Spleen (tissue), 11 donors: ENCODE data around the gene WDR86. TPM values are rescaled to one million over a fixed set of nuclear protein-coding genes. Genes with fewer than 3 reads are reported as not detected.

Experiments used
- DNase-seq: peaks from one replicate; pipeline ENCODE4 v3.0.0-alpha.2; 2020
- H3K27ac ChIP-seq, 8 donors: fragments of 200-600 bp; sonication (generic) in 7 of 8; 1 replicate in 4 of 8; 2 replicates in 4 of 8; pipeline versions ENCODE4 v1.5.0 to v1.8.0; 2016 to 2021; ENCODE audit warnings: inconsistent platforms in 4 of 8, mild to moderate bottlenecking in 4 of 8, moderate library complexity in 1 of 8
- H3K27me3 ChIP-seq, 7 donors: fragments of 200-600 bp; sonication (generic) in 6 of 7; replicated peaks in 1 of 7; 1 replicate in 4 of 7; 2 replicates in 3 of 7; pipeline versions ENCODE4 v1.5.0 to v1.8.0; 2016 to 2021; ENCODE audit warnings: inconsistent platforms in 3 of 7, mild to moderate bottlenecking in 1 of 7
- H3K36me3 ChIP-seq, 6 donors: fragments of 200-600 bp; sonication (generic) in 5 of 6; 1 replicate in 4 of 6; 2 replicates in 2 of 6; pipeline versions ENCODE4 v1.5.0 to v1.8.0; 2016 to 2021; ENCODE audit warnings: inconsistent platforms in 2 of 6
- H3K4me1 ChIP-seq, 6 donors: fragments of 200-600 bp; sonication (generic) in 5 of 6; 1 replicate in 3 of 6; 2 replicates in 3 of 6; pipeline versions ENCODE4 v1.5.0 to v1.8.0; 2016 to 2021; ENCODE audit warnings: inconsistent platforms in 3 of 6
- H3K4me3 ChIP-seq, 8 donors: fragments of 200-600 bp; sonication (generic) in 7 of 8; 1 replicate in 4 of 8; 2 replicates in 4 of 8; pipeline versions ENCODE4 v1.5.0 to v1.8.0; 2016 to 2021; ENCODE audit warnings: inconsistent platforms in 4 of 8, mild to moderate bottlenecking in 4 of 8, moderate library complexity in 2 of 8
- H3K9me3 ChIP-seq, 8 donors: fragments of 200-600 bp; sonication (generic) in 7 of 8; 1 replicate in 4 of 8; 2 replicates in 4 of 8; pipeline versions ENCODE4 v1.5.0 to v1.8.0; 2016 to 2021; ENCODE audit warnings: inconsistent platforms in 4 of 8
- CTCF ChIP-seq, 11 experiments: fragments of 200-600 bp in 7 of 11; fragments of 450-650 bp in 4 of 11; sonication (generic) in 4 of 11; IDR thresholded peaks in 8 of 11; conservative IDR thresholded peaks in 3 of 11; 1 replicate in 7 of 11; 2 replicates in 4 of 11; pipeline versions ENCODE4 v1.4.0 to v1.8.0; 2016 to 2021; ENCODE audit warnings: antibody characterized with exemption in 11 of 11, inconsistent platforms in 4 of 11, mild to moderate bottlenecking in 1 of 11
- POLR2A ChIP-seq, 3 donors: fragments of 450-650 bp; IDR thresholded peaks; one replicate each; pipeline ENCODE4 v1.5.1; 2017; ENCODE audit warnings: antibody characterized with exemption in 3 of 3, mild to moderate bottlenecking in 1 of 3
- POLR2AphosphoS5 ChIP-seq, 3 donors: sonication (generic); formaldehyde crosslinking; IDR thresholded peaks; one replicate each; pipeline ENCODE4 v1.5.1; 2017; ENCODE audit warnings: antibody characterized with exemption in 3 of 3
- WGBS, 5 donors: extraction: QIAGEN DNeasy Blood & Tissue Kit in 3 of 5; methylation state at CpG; one replicate each; pipeline versions ENCODE4 v1.1.5 to v1.1.7; 2013 to 2018; 5-methylcytosine and 5-hydroxymethylcytosine counted together
- intact Hi-C: fragments of 100-400 bp; cut with DNase I; formaldehyde crosslinking; loops from one replicate; pipeline ENCODE4 v1.15.0; 2023; ENCODE audit warnings: low total_unique reads
- polyA plus RNA-seq, 3 donors: library from polyadenylated mRNA; stranded (reverse); fragments of 200-250 nt; gene quantifications; one replicate each; pipeline ENCODE4 v1.2.1, GENCODE V29; 2013
- total RNA-seq, 7 donors: library from RNA; depleted of rRNA in 3 of 7; stranded (reverse); fragments of >200 nt in 3 of 7; fragmentation: NEBNext Ultra II Directional in 4 of 7; extraction: Animal tissue kit (Norgen Biotek cat#: 25700) in 4 of 7; gene quantifications; one replicate each; pipeline versions ENCODE4 v1.1.0 to v1.2.1, GENCODE V29; 2016 to 2021
- donor health status: healthy with polysubstance abuse.
- donor health status: DM: no; HTN: no; CAD: no; lungs with moderate emphysema.
- donor health status: DM: no; HTN: no; CAD: no.
- donor health status: Bipolar disorder and iron deficiency.
- donor health status: healthy.
- donor health status: DM: no; HTN: no; CAD: no.
- donor health status: DM: yes; HTN: yes; CAD: no.

Gene WDR86
- total and polyA plus RNA-seq, 10 donors: 2.8 to 71.9 (median 49.2) TPM

- Histone ChIP-seq H3K4me1 (peaks cover 0 to 45% (median 16%) of the 10 kb centered on the region in 6 donors), H3K36me3 (peaks cover 0 to 3% (median 0%) of the 10 kb centered on the region in 6 donors), H3K27ac (no peak overlapping the region), H3K9me3 (no peaks in the 10 kb centered on the region), H3K27me3 (peaks cover 0 to 25% (median 0%) of the 10 kb centered on the region in 7 donors), H3K4me3 (no peak overlapping the region)
- peak; percentile 54 for DNase-seq
- TF ChIP-seq POLR2A (IDR thresholded peaks at IDR 0.05) (no peak), POLR2AphosphoS5 (IDR thresholded peaks at IDR 0.05) (no peak), CTCF (IDR thresholded peaks at IDR 0.05 in 8 of 11, conservative IDR thresholded peaks at IDR 0.05 in 3 of 11) (no peak)
- intact Hi-C loops: no loop called here
- WGBS, 5 donors: 85 to 94% (median 91%) methylated on average over 8 of the region's 8 CpGs
Measured at GRCh38 chr7:151388007-151388297, 21.9 kb downstream of the WDR86 start.

GRCh38 chr7:151387161-151388006 lies 22.5 kb downstream of the WDR86 start:
- intact Hi-C loops: no loop called here
- Histone ChIP-seq H3K4me3 (no peak overlapping the region), H3K27ac (peak overlapping the region in 6 of 8 donors; percentile 9 to 68 (median 54)), H3K4me1 (peaks cover under 1 to 49% (median 19%) of the 10 kb centered on the region in 6 donors), H3K9me3 (no peaks in the 10 kb centered on the region), H3K36me3 (peaks cover 0 to 3% (median 0%) of the 10 kb centered on the region in 6 donors), H3K27me3 (peaks cover 0 to 30% (median 4%) of the 10 kb centered on the region in 7 donors)
- 84 to 87% (median 85%) methylated on average over 6 to 24 of the region's 24 CpGs for WGBS, 5 donors
- peak; percentile 72 for DNase-seq
- TF ChIP-seq CTCF (IDR thresholded peaks at IDR 0.05 in 8 of 11, conservative IDR thresholded peaks at IDR 0.05 in 3 of 11) (no peak), POLR2AphosphoS5 (IDR thresholded peaks at IDR 0.05) (peak in 1 of 3 donors; percentile 18)

GRCh38 chr7:151386301-151387160 lies 23.3 kb downstream of the WDR86 start:
- Histone ChIP-seq H3K27me3 (peaks cover 0 to 39% (median 12%) of the 10 kb centered on the region in 7 donors), H3K4me3 (no peak overlapping the region), H3K36me3 (peaks cover 0 to 3% (median 0%) of the 10 kb centered on the region in 6 donors), H3K4me1 (peaks cover 8 to 58% (median 27%) of the 10 kb centered on the region in 6 donors), H3K27ac (peak overlapping the region in 6 of 8 donors; percentile 9 to 68 (median 54)), H3K9me3 (no peaks in the 10 kb centered on the region)
- WGBS, 5 donors: 61 to 73% (median 64%) methylated on average over 11 to 16 of the region's 16 CpGs
- intact Hi-C loops: no loop called here
- peak; percentile 73 for DNase-seq
- no peak for TF ChIP-seq POLR2A (IDR thresholded peaks at IDR 0.05)
- TF ChIP-seq POLR2AphosphoS5 (IDR thresholded peaks at IDR 0.05): peak in 1 of 3 donors; percentile 14

GRCh38 chr7:151385626-151386300 lies 24.1 kb downstream of the WDR86 start:
- DNase-seq: no peak
- peak overlapping the region in 7 of 8 donors; percentile 9 to 68 (median 51) for H3K27ac ChIP-seq
- H3K4me1 ChIP-seq: peaks cover 15 to 59% (median 34%) of the 10 kb centered on the region in 6 donors
- peaks cover 0 to under 1% (median 0%) of the 10 kb centered on the region in 6 donors for H3K36me3 ChIP-seq
- WGBS, 5 donors: 80 to 87% (median 84%) methylated on average over 21 to 26 of the region's 26 CpGs
- TF ChIP-seq POLR2AphosphoS5 (IDR thresholded peaks at IDR 0.05): peak in 1 of 3 donors; percentile 3
- TF ChIP-seq CTCF (IDR thresholded peaks at IDR 0.05 in 8 of 11, conservative IDR thresholded peaks at IDR 0.05 in 3 of 11): no peak
- no peaks in the 10 kb centered on the region for H3K9me3 ChIP-seq
- no peak overlapping the region for H3K4me3 ChIP-seq
- H3K27me3 ChIP-seq: peaks cover 0 to 46% (median 16%) of the 10 kb centered on the region in 7 donors
- intact Hi-C loops: no loop called here
